Heart right ventricle (tissue), 16 donors: Measurements from ENCODE around the gene STX1B. TPM values are rescaled to one million over a fixed set of nuclear protein-coding genes. Genes with fewer than 3 reads are reported as not detected.

Experiments
- ATAC-seq, 8 donors: fragments of 200-7000 bp; cut with Tn5 transposase; one replicate each; pipeline ENCODE4 v1.9.1; 2020; ENCODE audit warnings: mild to moderate bottlenecking in 8 of 8, moderate library complexity in 8 of 8, moderate number of reproducible peaks in 1 of 8
- DNase-seq, 2 donors: peaks; one replicate each; pipeline ENCODE4 v3.0.0-alpha.2; 2020
- H3K27ac ChIP-seq, 10 donors: fragments of 200-600 bp; sonication (generic) in 2 of 10; one replicate each; pipeline versions ENCODE4 v1.5.0 to v1.8.0; 2020 to 2022; ENCODE audit warnings: mild to moderate bottlenecking in 3 of 10
- H3K27me3 ChIP-seq, 7 donors: fragments of 200-600 bp; one replicate each; pipeline ENCODE4 v1.8.0; 2021 to 2022; ENCODE audit warnings: mild to moderate bottlenecking in 2 of 7
- H3K36me3 ChIP-seq, 9 donors: fragments of 200-600 bp; sonication (generic) in 1 of 9; one replicate each; pipeline versions ENCODE4 v1.5.0 to v1.8.0; 2020 to 2022; ENCODE audit warnings: mild to moderate bottlenecking in 2 of 9
- H3K4me1 ChIP-seq, 9 donors: fragments of 200-600 bp; sonication (generic) in 1 of 9; one replicate each; pipeline versions ENCODE4 v1.5.0 to v1.8.0; 2020 to 2022; ENCODE audit warnings: mild to moderate bottlenecking in 4 of 9
- H3K4me3 ChIP-seq, 10 donors: fragments of 200-600 bp; sonication (generic) in 2 of 10; one replicate each; pipeline versions ENCODE4 v1.5.0 to v1.8.0; 2020 to 2022; ENCODE audit warnings: mild to moderate bottlenecking in 7 of 10, moderate library complexity in 2 of 10
- H3K9me3 ChIP-seq, 11 donors: fragments of 200-600 bp in 10 of 11; sonication (generic) in 2 of 11; one replicate each; pipeline versions ENCODE4 v1.5.0 to v1.8.0; 2013 to 2022; ENCODE audit warnings: mild to moderate bottlenecking in 2 of 11, control low read depth in 1 of 11, moderate library complexity in 1 of 11
- CTCF ChIP-seq, 9 donors: fragments of 200-600 bp; sonication (generic) in 2 of 9; IDR thresholded peaks; one replicate each; pipeline versions ENCODE4 v1.5.0 to v1.8.0; 2021 to 2022; ENCODE audit warnings: antibody characterized with exemption in 9 of 9, mild to moderate bottlenecking in 5 of 9, moderate library complexity in 1 of 9
- WGBS, 2 donors: extraction: QIAGEN DNeasy Blood & Tissue Kit; methylation state at CpG; one replicate each; pipeline ENCODE4 v1.1.7; 2013; ENCODE audit warnings: inconsistent platforms in 1 of 2; 5-methylcytosine and 5-hydroxymethylcytosine counted together
- intact Hi-C, 10 donors: fragments of 100-400 bp; cut with DNase I; formaldehyde crosslinking; loops; one replicate each; pipeline versions ENCODE4 v1.11.1 to v1.14.2; 2022
- polyA plus RNA-seq, 2 donors: library from polyadenylated mRNA; stranded (reverse); fragments of 200-250 nt; gene quantifications; one replicate each; pipeline ENCODE4 v1.2.3, GENCODE V29; 2013
- total RNA-seq, 10 donors: library from RNA; stranded (reverse); fragmentation: NEBNext Ultra II Directional in 3 of 10; extraction: Animal tissue kit (Norgen Biotek cat#: 25700) in 3 of 10; gene quantifications; one replicate each; pipeline versions ENCODE4 v1.2.1 to v1.2.4, GENCODE V29; 2021 to 2023
- donor health status: Arrhythmogenic right ventricular cardiomyopathy.
- donor health status: ischemic (EF 13 %, LVEDD 7.1; RV severe dilation, severe dysfunction).
- donor health status: healthy with polysubstance abuse.
- donor health status: DM: no; HTN: yes; CAD: no.
- donor health status: DM: no; HTN: no; CAD: no.
- donor health status: ischemic (EF 25% LVEDD 6.9; RV normal size, moderate dysfunction).
- donor health status: ischemic (EF 25% LVEDD 5.7; RV mildly dilated, moderate dysfunction).
- donor health status: healthy.
- donor health status: DM: yes; HTN: yes; CAD: no.
- donor health status: Ischemic cardiomyopathy.
- donor health status: ischemic (EF 35%, LVEDD 5.7; RV mildly dilated, moderate dysfunction).
- donor health status: nonischemic (EF 11% LVEDD 7.7; RV severe dilation, severe dysfunction).
- donor health status: DM: yes; HTN: yes; CAD: no.
- donor health status: PGD.
- donor health status: ischemic (EF 29% LVEDD 5.4; RV normal size, mild dysfunction).
- donor health status: nonischemic (EF 23%, LVEDD 6.1; RV moderate dilation, normal function).

STX1B gene
- total and polyA plus RNA-seq, 12 donors = 0.07 to 2.3 (median 0.90) TPM

DNA sequence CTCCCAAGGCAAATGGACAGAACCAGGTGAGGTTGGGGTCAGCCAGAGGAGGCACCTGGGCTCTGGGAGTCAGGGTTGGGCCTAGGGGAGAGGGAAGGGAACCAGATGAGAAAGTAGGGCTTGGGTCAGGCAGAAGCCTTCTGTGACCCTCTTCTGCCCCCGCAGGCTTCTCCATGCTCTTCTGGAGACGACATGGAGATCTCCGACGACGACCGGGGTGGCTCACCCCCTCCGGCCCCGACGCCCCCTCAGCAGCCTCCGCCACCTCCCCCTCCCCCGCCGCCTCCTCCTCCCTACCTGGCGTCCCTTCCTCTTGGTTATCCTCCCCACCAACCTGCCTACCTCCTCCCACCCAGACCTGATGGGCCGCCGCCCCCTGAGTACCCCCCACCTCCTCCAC is 45.0 kb downstream of the STX1B start:
- intact Hi-C loops = no loop called here
- ATAC-seq = peak in 2 of 8 donors; percentile 8 to 11
- no peak overlapping the region for H3K4me3 ChIP-seq
- DNase-seq = no peak
- no peak overlapping the region for H3K27ac ChIP-seq
- WGBS, 2 donors = 88 to 90% methylated on average over 14 to 15 of the region's 15 CpGs
- no peaks in the 10 kb centered on the region for H3K4me1 ChIP-seq
- H3K9me3 ChIP-seq = no peaks in the 10 kb centered on the region
- H3K36me3 ChIP-seq = peaks cover 0 to 100% (median 92%) of the 10 kb centered on the region in 9 donors
- no peaks in the 10 kb centered on the region for H3K27me3 ChIP-seq
- TF ChIP-seq CTCF (IDR thresholded peaks at IDR 0.05) = no peak

- 89 to 90% methylated on average over 33 of the region's 33 CpGs for WGBS, 2 donors
- no peak overlapping the region for H3K4me3 ChIP-seq
- intact Hi-C loops = no loop called here
- no peak for TF ChIP-seq CTCF (IDR thresholded peaks at IDR 0.05)
- H3K27me3 ChIP-seq = no peaks in the 10 kb centered on the region
- H3K4me1 ChIP-seq = no peaks in the 10 kb centered on the region
- no peak overlapping the region for H3K27ac ChIP-seq
- H3K36me3 ChIP-seq = peaks cover 0 to 100% (median 96%) of the 10 kb centered on the region in 9 donors
- DNase-seq (no peak), ATAC-seq (peak in 1 of 8 donors; percentile 23)
- H3K9me3 ChIP-seq = no peaks in the 10 kb centered on the region
Measured at GRCh38 chr16:30964574-30965226, 45.7 kb downstream of the STX1B start.

DNA sequence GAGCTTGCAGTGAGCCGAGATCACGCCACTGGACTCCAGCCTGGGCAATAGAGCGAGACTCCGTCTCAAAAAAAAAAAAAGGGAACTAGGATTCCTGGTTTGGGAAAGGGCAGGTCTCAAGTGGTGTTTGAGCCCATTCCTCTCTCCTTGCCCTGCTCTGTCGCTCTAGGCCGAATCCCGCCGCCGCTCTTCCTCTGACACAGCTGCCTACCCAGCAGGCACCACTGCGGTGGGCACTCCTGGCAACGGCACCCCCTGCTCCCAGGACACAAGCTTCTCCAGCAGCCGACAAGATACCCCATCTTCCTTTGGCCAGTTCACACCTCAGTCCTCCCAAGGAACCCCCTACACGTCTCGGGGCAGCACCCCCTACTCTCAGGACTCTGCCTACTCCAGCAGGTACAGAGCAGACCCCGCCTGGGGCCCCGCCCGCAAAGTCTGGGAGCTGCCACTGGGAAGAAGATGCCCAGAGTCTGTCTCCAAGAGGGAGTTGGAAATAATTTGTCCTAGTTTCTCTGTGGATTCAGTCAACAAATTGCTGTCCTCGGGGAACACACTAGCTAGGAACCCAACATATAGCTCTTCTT is 46.4 kb downstream of the STX1B start:
- Histone ChIP-seq H3K27ac (no peak overlapping the region), H3K4me3 (no peak overlapping the region), H3K9me3 (no peaks in the 10 kb centered on the region), H3K36me3 (peaks cover 0 to 100% (median 97%) of the 10 kb centered on the region in 9 donors), H3K27me3 (no peaks in the 10 kb centered on the region), H3K4me1 (peaks cover under 1 to 5% (median 4%) of the 10 kb centered on the region in 9 donors)
- ATAC-seq (no peak), DNase-seq (no peak)
- WGBS, 2 donors = 92 to 97% methylated on average over 18 of the region's 18 CpGs
- intact Hi-C loops = no loop called here
- TF ChIP-seq CTCF (IDR thresholded peaks at IDR 0.05) = no peak

GRCh38 chr16:30961384-30961783 is 49.1 kb downstream of the STX1B start:
- peaks cover 6 to 18% (median 17%) of the 10 kb centered on the region in 9 donors for H3K4me1 ChIP-seq
- TF ChIP-seq CTCF (IDR thresholded peaks at IDR 0.05) = no peak
- no peak overlapping the region for H3K4me3 ChIP-seq
- ATAC-seq = no peak
- H3K9me3 ChIP-seq = no peaks in the 10 kb centered on the region
- DNase-seq = no peak
- peaks cover 0 to 77% (median 71%) of the 10 kb centered on the region in 9 donors for H3K36me3 ChIP-seq
- intact Hi-C loops = no loop called here
- no peaks in the 10 kb centered on the region for H3K27me3 ChIP-seq
- H3K27ac ChIP-seq = no peak overlapping the region
- 95 to 96% methylated on average over 11 of the region's 11 CpGs for WGBS, 2 donors
